Measurements from ENCODE around the gene H2BK1. TPM values are rescaled to one million over a fixed set of nuclear protein-coding genes. Genes with fewer than 3 reads are reported as not detected.

The H2BK1 gene
- total RNA-seq, 1 donor from 2014 or later: not detected

- TF ChIP-seq CTCF (IDR thresholded peaks at IDR 0.05): no peak
- TF ChIP-seq POLR2A (IDR thresholded peaks at IDR 0.05): no peak
- TF ChIP-seq POLR2AphosphoS5 (IDR thresholded peaks at IDR 0.05; ENCODE audit: insufficient read depth in 1 of 2, low read depth in 1 of 2): no peak
- Histone ChIP-seq H3K27ac (no peak overlapping the region), H3K4me3 (no peak overlapping the region), H3K4me1 (peaks cover under 1% of the 10 kb centered on the region), H3K27me3 (no peaks in the 10 kb centered on the region), H3K36me3 (no peaks in the 10 kb centered on the region), H3K9me3 (no peaks in the 10 kb centered on the region)
- intact Hi-C loops (cut with DNase I): loop anchor here (5.0 kb wide), 1 partner anchor 134 kb away; no protein-coding TSS in a partner anchor
- peak in 1 of 2 donors; percentile 85 for DNase-seq (ENCODE audit: extremely low spot score in 2 of 2)
These were observed 36.7 kb downstream of the H2BK1 start for GRCh38 chr7:151173386-151174245.

GRCh38 chr7:151172273-151173141 lies 37.8 kb downstream of the H2BK1 start:
- H3K9me3 ChIP-seq: no peaks in the 10 kb centered on the region

DNA sequence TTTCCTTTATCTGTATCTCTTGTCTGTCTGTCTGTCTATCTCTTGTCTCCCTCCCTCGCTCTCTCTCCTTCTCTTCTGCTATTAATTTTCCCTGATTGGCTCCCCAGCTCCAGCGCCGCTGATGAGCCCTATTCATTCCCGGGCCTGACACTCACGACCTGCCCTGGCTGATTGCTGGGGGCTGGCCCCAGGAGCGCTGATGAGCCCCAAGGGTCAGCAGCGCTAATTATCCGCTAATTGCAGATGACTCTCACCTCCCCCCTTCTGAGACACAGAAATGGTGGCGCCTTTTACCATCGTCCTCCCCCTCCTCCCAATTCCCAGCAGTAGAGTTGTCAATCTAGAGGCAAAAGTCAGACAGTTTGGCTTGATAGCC lies 41.5 kb downstream of the H2BK1 start:
- no peaks in the 10 kb centered on the region for H3K9me3 ChIP-seq
- intact Hi-C loops (cut with DNase I): no loop called here
- H3K36me3 ChIP-seq: no peaks in the 10 kb centered on the region
- H3K4me1 ChIP-seq: peaks cover 18% of the 10 kb centered on the region
- H3K27ac ChIP-seq: no peak overlapping the region
- H3K4me3 ChIP-seq: no peak overlapping the region
- DNase-seq (ENCODE audit: extremely low spot score in 2 of 2): no peak
- no peak for TF ChIP-seq POLR2A (IDR thresholded peaks at IDR 0.05)
- TF ChIP-seq POLR2AphosphoS5 (IDR thresholded peaks at IDR 0.05; ENCODE audit: insufficient read depth in 1 of 2, low read depth in 1 of 2): no peak
- no peak for TF ChIP-seq CTCF (IDR thresholded peaks at IDR 0.05)
- H3K27me3 ChIP-seq: peaks cover 17% of the 10 kb centered on the region

More at GRCh38 chr7:151172273-151173141, 37.8 kb downstream of the H2BK1 start:
- Histone ChIP-seq H3K27me3 (no peaks in the 10 kb centered on the region), H3K4me3 (no peak overlapping the region), H3K36me3 (no peaks in the 10 kb centered on the region), H3K27ac (no peak overlapping the region), H3K4me1 (peaks cover 10% of the 10 kb centered on the region)
- intact Hi-C loops (cut with DNase I): loop anchor here (5.0 kb wide), 1 partner anchor 135 kb away; no protein-coding TSS in a partner anchor
- peak in 1 of 2 donors; percentile 95 for DNase-seq (ENCODE audit: extremely low spot score in 2 of 2)
- TF ChIP-seq CTCF (IDR thresholded peaks at IDR 0.05) (peak; percentile 99 to 100 (median 100)), POLR2A (IDR thresholded peaks at IDR 0.05) (no peak), POLR2AphosphoS5 (IDR thresholded peaks at IDR 0.05; ENCODE audit: insufficient read depth in 1 of 2, low read depth in 1 of 2) (peak; percentile 27 to 52)

DNA sequence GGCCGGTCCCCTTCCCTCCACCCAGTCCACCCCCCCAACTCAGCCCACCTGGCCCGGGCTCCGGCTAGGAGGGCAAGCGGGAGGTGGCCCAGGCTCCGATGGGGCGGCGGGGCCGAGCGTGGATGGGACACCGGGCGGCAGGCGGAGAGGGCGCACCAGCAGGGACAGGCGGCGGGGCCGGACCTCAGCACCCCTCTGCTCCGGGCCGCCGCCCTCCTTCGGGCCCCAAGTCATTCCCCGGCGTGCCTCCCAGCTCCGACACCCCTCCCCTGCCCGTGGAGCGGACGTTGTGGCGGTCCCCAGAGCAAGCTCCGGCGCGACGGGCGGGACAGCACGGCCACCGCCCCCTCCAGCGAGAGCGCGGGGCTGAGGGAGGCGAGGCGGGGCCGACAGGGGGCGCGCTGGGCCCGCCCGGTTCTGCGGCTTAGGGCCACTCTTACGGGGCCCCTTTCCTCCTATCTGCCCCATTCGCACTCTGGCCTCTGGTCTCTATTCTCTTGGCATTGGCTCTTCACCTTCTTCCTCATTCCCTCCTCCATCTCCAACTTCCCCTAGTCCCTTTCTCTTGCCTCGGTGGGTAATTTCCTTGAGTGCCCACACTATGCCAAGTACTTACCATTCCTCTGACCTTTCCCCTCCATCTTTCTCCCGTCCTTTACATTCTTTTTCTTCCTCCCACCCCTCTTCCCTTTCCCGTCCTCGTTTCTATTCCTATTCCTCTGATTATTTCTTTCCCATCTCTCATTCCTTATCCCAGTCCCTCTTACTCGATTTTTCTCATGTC lies 42.1 kb downstream of the H2BK1 start:
- TF ChIP-seq POLR2A (IDR thresholded peaks at IDR 0.05) (no peak), CTCF (IDR thresholded peaks at IDR 0.05) (peak in 2 of 3 experiments; percentile 23 to 30)
- Histone ChIP-seq H3K4me1 (peaks cover 18% of the 10 kb centered on the region), H3K27me3 (peaks cover 17% of the 10 kb centered on the region), H3K36me3 (no peaks in the 10 kb centered on the region), H3K27ac (no peak overlapping the region), H3K4me3 (peak overlapping the region; percentile 38 to 49), H3K9me3 (no peaks in the 10 kb centered on the region)
- no peak for DNase-seq (ENCODE audit: extremely low spot score in 2 of 2)
- intact Hi-C loops (cut with DNase I): no loop called here

Data from vagina (tissue), 2 donors.